Measurements from ENCODE around the gene DCLK3. TPM values are rescaled to one million over a fixed set of nuclear protein-coding genes. Genes with fewer than 3 reads are reported as not detected.

DCLK3 gene
- total and polyA plus RNA-seq, 2 of the 13 experiments (the other 11 are each of a cell fraction or from before 2014, with no cell fraction given): not detected

GRCh38 chr3:36736301-36736700 is 28.1 kb downstream of the DCLK3 start:
- no peak for FAIRE-seq
- CTCF ChIA-PET (ENCODE audit: low intra/inter-chr PET ratio, low total read pairs): no interaction called here
- Histone ChIP-seq H3K9ac (ENCODE audit: insufficient read depth, low read depth, low read length) (no peak overlapping the region), H3K27me3 (ENCODE audit: control insufficient read depth in 1 of 2, insufficient read depth in 2 of 2, low read length in 2 of 2) (no peaks in the 10 kb centered on the region), H3K79me2 (ENCODE audit: insufficient read depth, low read length) (no peaks in the 10 kb centered on the region), H3K4me1 (ENCODE audit: insufficient read depth, low read length) (no peaks in the 10 kb centered on the region), H2AFZ (ENCODE audit: low read length) (no peak overlapping the region), H3K4me2 (ENCODE audit: low read depth, low read length) (no peak overlapping the region), H3K36me3 (replicated peaks in 1 of 2; ENCODE audit: control insufficient read depth in 1 of 2, insufficient read depth in 2 of 2, low read length in 2 of 2) (no peaks in the 10 kb centered on the region), H3K9me3 (ENCODE audit: low read length) (no peaks in the 10 kb centered on the region), H3K4me3 (replicated peaks in 1 of 3; ENCODE audit: insufficient read depth in 1 of 3, low read depth in 2 of 3, low read length in 3 of 3) (no peak overlapping the region), H4K20me1 (ENCODE audit: insufficient read depth, low read length) (no peaks in the 10 kb centered on the region), H3K27ac (ENCODE audit: extremely low read length, insufficient read depth, low read length) (no peak overlapping the region)
- no peak for TF ChIP-seq NFIB (CRISPR knock-in tag; IDR thresholded peaks at IDR 0.05; ENCODE audit: borderline replicate concordance)
- no peak for TF ChIP-seq GFI1 (CRISPR knock-in tag; IDR thresholded peaks at IDR 0.05; ENCODE audit: borderline replicate concordance)
- DNase-seq (ENCODE audit: low spot score): no peak
- POLR2A ChIA-PET: no interaction called here
- in situ Hi-C loops (cut with HindIII; ENCODE audit: extremely low pct_ligation_motif_present, low pct_unique_long_range_greater_than_20kb) (loop anchor here (10.0 to 25.0 kb wide), 3 partner anchors 108 to 476 kb away; no protein-coding TSS in a partner anchor), intact Hi-C loops (cut with micrococcal nuclease; ENCODE audit: unreplicated experiment) (no loop called here)
- 7% methylated on average over 1 of the region's 1 CpG for WGBS (ENCODE audit: low lambda C conversion rate)
- BruUV-seq (replicated peaks): no TSS peak
- no peak for ATAC-seq

- ChIA-PET POLR2A (no interaction called here), CTCF (ENCODE audit: low intra/inter-chr PET ratio, low total read pairs) (no interaction called here)
- no peak for TF ChIP-seq ZNF546 (CRISPR knock-in tag; conservative IDR thresholded peaks at IDR 0.05)
- in situ Hi-C loops (cut with HindIII; ENCODE audit: extremely low pct_ligation_motif_present, low pct_unique_long_range_greater_than_20kb) (loop anchor here (10.0 to 25.0 kb wide), 3 partner anchors 110 to 478 kb away; no protein-coding TSS in a partner anchor), intact Hi-C loops (cut with micrococcal nuclease; ENCODE audit: unreplicated experiment) (no loop called here)
- ATAC-seq: no peak
- H2AFZ ChIP-seq (ENCODE audit: low read length): no peak overlapping the region
- H3K9me3 ChIP-seq (ENCODE audit: low read length): no peaks in the 10 kb centered on the region
- no peaks in the 10 kb centered on the region for H4K20me1 ChIP-seq (ENCODE audit: insufficient read depth, low read length)
- no peak overlapping the region for H3K9ac ChIP-seq (ENCODE audit: insufficient read depth, low read depth, low read length)
- no peaks in the 10 kb centered on the region for H3K36me3 ChIP-seq (replicated peaks in 1 of 2; ENCODE audit: control insufficient read depth in 1 of 2, insufficient read depth in 2 of 2, low read length in 2 of 2)
- H3K27ac ChIP-seq (ENCODE audit: extremely low read length, insufficient read depth, low read length): no peak overlapping the region
- no peaks in the 10 kb centered on the region for H3K27me3 ChIP-seq (ENCODE audit: control insufficient read depth in 1 of 2, insufficient read depth in 2 of 2, low read length in 2 of 2)
- FAIRE-seq: no peak
- no peaks in the 10 kb centered on the region for H3K79me2 ChIP-seq (ENCODE audit: insufficient read depth, low read length)
- no peak overlapping the region for H3K4me2 ChIP-seq (ENCODE audit: low read depth, low read length)
- H3K4me3 ChIP-seq (replicated peaks in 1 of 3; ENCODE audit: insufficient read depth in 1 of 3, low read depth in 2 of 3, low read length in 3 of 3): no peak overlapping the region
- no TSS peak for BruUV-seq (replicated peaks)
- DNase-seq (ENCODE audit: low spot score): no peak
- WGBS (ENCODE audit: low lambda C conversion rate): 3% methylated on average over 2 of the region's 2 CpGs
- no peaks in the 10 kb centered on the region for H3K4me1 ChIP-seq (ENCODE audit: insufficient read depth, low read length)
Measured at GRCh38 chr3:36734742-36735141, 29.6 kb downstream of the DCLK3 start.
